Type B pancreatic cell (in vitro differentiated cells): ENCODE results near the gene TRAF7. TPM values are rescaled to one million over a fixed set of nuclear protein-coding genes. Genes with fewer than 3 reads are reported as not detected.

Experiments used
- DNase-seq: peaks from one replicate; pipeline ENCODE4 v3.0.0; 2021; ENCODE audit warnings: mixed read lengths; ENCODE audit not compliant: unreplicated experiment; ENCODE audit errors: extremely low spot score
- H3K27ac Mint-ChIP-seq: 2 replicates; pipeline ENCODE4 v1.8.0; 2021; ENCODE audit warnings: mild to moderate bottlenecking, mixed read lengths
- H3K27me3 Mint-ChIP-seq: 2 replicates; pipeline ENCODE4 v1.8.0; 2021; ENCODE audit warnings: mixed read lengths
- H3K36me3 Mint-ChIP-seq: 2 replicates; pipeline ENCODE4 v1.8.0; 2021; ENCODE audit warnings: mixed read lengths
- H3K4me1 Mint-ChIP-seq: one replicate; pipeline ENCODE4 v1.8.0; 2021; ENCODE audit warnings: mixed read lengths; ENCODE audit not compliant: unreplicated experiment
- H3K4me3 Mint-ChIP-seq: 2 replicates; pipeline ENCODE4 v1.8.0; 2021; ENCODE audit warnings: mild to moderate bottlenecking, mixed read lengths
- H3K9me3 Mint-ChIP-seq: 2 replicates; pipeline ENCODE4 v1.8.0; 2021; ENCODE audit warnings: mixed read lengths
- CTCF ChIP-seq: fragments of 200-600 bp; sonication (generic); conservative IDR thresholded peaks from 2 replicates; pipeline ENCODE4 v1.5.0; 2021; ENCODE audit warnings: antibody characterized with exemption, mild to moderate bottlenecking
- microRNA-seq: library from miRNA; unstranded; fragments of <30 nt; microRNA quantifications from one replicate; pipeline ENCODE4, GENCODE V29; 2020
- total RNA-seq: library from RNA; stranded (reverse); gene quantifications from 2 replicates; pipeline ENCODE4 v1.2.1, GENCODE V29; 2021; ENCODE audit warnings: low replicate concordance

The TRAF7 gene
- total RNA-seq, 1 donor from 2014 or later = 71.0 TPM

- Mint-ChIP-seq H3K27me3 (no peaks in the 10 kb centered on the region), H3K27ac (peak within 1 kb of the TSS; percentile 74), H3K9me3 (no peaks in the 10 kb centered on the region), H3K4me1 (peaks cover 4% of the 10 kb centered on the region), H3K4me3 (peak within 1 kb of the TSS; percentile 87), H3K36me3 (no peaks in the 10 kb centered on the region)
- DNase-seq = peak; percentile 100
- TF ChIP-seq CTCF = no peak
These were observed 67.8 kb downstream of the TRAF7 start, which contains the start of gene E4F1 for GRCh38 chr16:2223221-2223941. E4F1 (plus strand) TSS chr16:2223591; CDS start chr16:2223614, 23 bp downstream.

GRCh38 chr16:2223942-2224486 lies 68.4 kb downstream of the TRAF7 start:
- TF ChIP-seq CTCF = no peak
- H3K36me3 Mint-ChIP-seq = no peaks in the 10 kb centered on the region
- H3K4me3 Mint-ChIP-seq = peak overlapping the region; percentile 86
- peaks cover 4% of the 10 kb centered on the region for H3K4me1 Mint-ChIP-seq
- H3K27me3 Mint-ChIP-seq = no peaks in the 10 kb centered on the region
- H3K9me3 Mint-ChIP-seq = no peaks in the 10 kb centered on the region
- no peak for DNase-seq
- peak overlapping the region; percentile 59 for H3K27ac Mint-ChIP-seq

- Mint-ChIP-seq H3K4me3 (peak overlapping the region; percentile 59), H3K9me3 (no peaks in the 10 kb centered on the region), H3K4me1 (peaks cover 4% of the 10 kb centered on the region), H3K36me3 (no peaks in the 10 kb centered on the region), H3K27ac (no peak overlapping the region), H3K27me3 (no peaks in the 10 kb centered on the region)
- DNase-seq = no peak
- no peak for TF ChIP-seq CTCF
These were observed 70.7 kb downstream of the TRAF7 start for GRCh38 chr16:2226245-2226793.

GRCh38 chr16:2226918-2227317 lies 71.3 kb downstream of the TRAF7 start:
- no peak overlapping the region for H3K4me3 Mint-ChIP-seq
- no peak for TF ChIP-seq CTCF

More at GRCh38 chr16:2226918-2227317, 71.3 kb downstream of the TRAF7 start:
- H3K27me3 Mint-ChIP-seq = no peaks in the 10 kb centered on the region
- H3K27ac Mint-ChIP-seq = peak overlapping the region; percentile 35
- H3K4me1 Mint-ChIP-seq = peaks cover 4% of the 10 kb centered on the region
- H3K9me3 Mint-ChIP-seq = no peaks in the 10 kb centered on the region
- no peaks in the 10 kb centered on the region for H3K36me3 Mint-ChIP-seq
- DNase-seq = no peak

Small RNAs within 50 kb of the gene (microRNA-seq; reads per million reads assigned to microRNA genes)
- not detected for gene MIR3180-5
- gene MIR4516 = not detected
- gene MIR6511B1 = not detected

Other genes with a start within 250 kb of the TRAF7 start
- 1.3 and 5.6 TPM in 2 replicates for gene HS3ST6, start 237.4 kb upstream of the TRAF7 start, total RNA-seq
- gene MSRB1, start 212.6 kb upstream of the TRAF7 start, total RNA-seq = 34.8 and 37.7 TPM in 2 replicates
- not detected in 2 replicates for gene RPL3L, start 201.1 kb upstream of the TRAF7 start, total RNA-seq
- gene NDUFB10, start 196.2 kb upstream of the TRAF7 start, total RNA-seq = 122 and 130 TPM in 2 replicates
- gene RPS2, start 191.0 kb upstream of the TRAF7 start, total RNA-seq = 3,017 and 3,035 TPM in 2 replicates
- gene RNF151, start 188.9 kb upstream of the TRAF7 start, total RNA-seq = not detected in 2 replicates
- 37.0 and 40.0 TPM in 2 replicates for gene TBL3, start 183.7 kb upstream of the TRAF7 start, total RNA-seq
- gene NOXO1, start 174.3 kb upstream of the TRAF7 start, total RNA-seq = 0.63 and 2.0 TPM in 2 replicates
- gene GFER, start 171.6 kb upstream of the TRAF7 start, total RNA-seq = 25.3 and 31.6 TPM in 2 replicates
- 2.4 and 2.5 TPM in 2 replicates for gene SYNGR3, start 165.8 kb upstream of the TRAF7 start, total RNA-seq
- 43.9 and 46.1 TPM in 2 replicates for gene ZNF598, start 146.0 kb upstream of the TRAF7 start, total RNA-seq
- 3.9 and 4.7 TPM in 2 replicates for gene NPW, start 136.0 kb upstream of the TRAF7 start, total RNA-seq
- gene NHERF2, start 128.9 kb upstream of the TRAF7 start, total RNA-seq = 23.3 and 23.4 TPM in 2 replicates
- gene NTHL1, start 107.9 kb upstream of the TRAF7 start, total RNA-seq = 18.1 and 37.6 TPM in 2 replicates
- gene TSC2, start 107.8 kb upstream of the TRAF7 start, total RNA-seq = 131 and 208 TPM in 2 replicates
- gene PKD1, start 19.9 kb upstream of the TRAF7 start, total RNA-seq = 76.2 and 131 TPM in 2 replicates
- 7.4 and 9.9 TPM in 2 replicates for gene RAB26, start 7.2 kb upstream of the TRAF7 start, total RNA-seq
- gene CASKIN1, start 40.8 kb downstream of the TRAF7 start, total RNA-seq = 2.7 and 6.3 TPM in 2 replicates
- 44.9 and 56.8 TPM in 2 replicates for gene MLST8, start 49.7 kb downstream of the TRAF7 start, total RNA-seq
- gene BRICD5, start 55.1 kb downstream of the TRAF7 start, total RNA-seq = 8.7 and 16.6 TPM in 2 replicates
- 16.2 and 25.5 TPM in 2 replicates for gene PGP, start 59.1 kb downstream of the TRAF7 start, total RNA-seq
- gene E4F1, start 67.8 kb downstream of the TRAF7 start, total RNA-seq = 24.9 and 30.4 TPM in 2 replicates
- 0.57 and 2.6 TPM in 2 replicates for gene DNASE1L2, start 80.7 kb downstream of the TRAF7 start, total RNA-seq
- 72.7 and 89.7 TPM in 2 replicates for gene ECI1, start 95.8 kb downstream of the TRAF7 start, total RNA-seq
- gene RNPS1, start 112.3 kb downstream of the TRAF7 start, total RNA-seq = 180 and 241 TPM in 2 replicates
- gene ABCA3, start 184.9 kb downstream of the TRAF7 start, total RNA-seq = 10.5 and 12.5 TPM in 2 replicates